SIG-M5 treated with dmso at 0.1 percent for 504 hours (cell line): ENCODE measurements around the gene ZNF783.
A peak's percentile ranks its signal among the peaks of the same experiment; 100 is the strongest.
"Not testable (repeated sequence)": the region's sequence is repeated elsewhere in the genome, so short reads cannot be mapped to it uniquely, and the experiment has no call there.

Source experiments
- DNase-seq: peaks from one replicate; lab custom pipeline; 2025; ENCODE audit not compliant: unreplicated experiment; lab: John Stamatoyannopoulos, UW

ZNF783 gene

DNA sequence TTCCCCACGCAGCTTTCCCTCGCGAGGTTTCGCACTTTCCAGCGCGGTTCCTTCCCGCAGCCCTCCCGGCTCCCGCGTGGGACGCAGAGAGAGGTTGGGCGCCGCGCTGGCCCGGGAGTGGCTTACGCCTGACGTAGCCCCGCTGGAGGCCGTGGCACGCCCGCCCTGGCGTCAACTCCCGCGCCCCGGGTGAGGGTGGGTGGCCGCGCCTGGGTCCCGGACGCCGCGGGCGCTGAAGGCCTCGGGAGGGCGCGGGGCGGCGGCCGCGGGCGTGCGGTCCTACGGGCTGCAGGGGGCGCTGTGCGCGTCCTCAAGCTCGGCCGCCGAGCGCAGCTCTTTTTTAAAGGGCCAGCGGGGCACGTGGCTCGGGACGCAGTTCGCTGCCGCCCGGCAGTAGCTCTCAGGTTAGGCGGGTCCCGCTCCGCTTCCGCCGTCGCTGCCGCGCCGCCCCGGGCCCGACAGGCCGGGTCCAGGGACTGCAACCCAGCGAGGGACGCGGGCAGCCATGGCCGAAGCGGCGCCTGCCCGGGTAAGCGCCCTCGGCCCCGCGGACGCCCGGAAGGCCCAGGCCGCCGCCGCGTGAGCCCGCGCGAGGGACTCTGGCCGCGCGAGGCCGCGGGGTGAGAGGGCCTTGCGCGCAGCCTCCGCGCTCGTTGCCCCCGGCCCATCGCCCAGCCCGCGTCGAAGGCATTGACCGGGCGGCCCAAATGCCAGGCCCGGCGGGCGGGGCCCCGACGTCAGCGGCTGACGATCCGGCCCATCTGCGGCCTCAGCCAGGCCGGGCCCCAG, at the start of gene ZNF783:
ZNF783 (plus strand) TSS at position 368 of the 789 bp plus-strand sequence; CDS start at position 506, 138 bp downstream.
- DNase-seq = peak; percentile 83

DNA sequence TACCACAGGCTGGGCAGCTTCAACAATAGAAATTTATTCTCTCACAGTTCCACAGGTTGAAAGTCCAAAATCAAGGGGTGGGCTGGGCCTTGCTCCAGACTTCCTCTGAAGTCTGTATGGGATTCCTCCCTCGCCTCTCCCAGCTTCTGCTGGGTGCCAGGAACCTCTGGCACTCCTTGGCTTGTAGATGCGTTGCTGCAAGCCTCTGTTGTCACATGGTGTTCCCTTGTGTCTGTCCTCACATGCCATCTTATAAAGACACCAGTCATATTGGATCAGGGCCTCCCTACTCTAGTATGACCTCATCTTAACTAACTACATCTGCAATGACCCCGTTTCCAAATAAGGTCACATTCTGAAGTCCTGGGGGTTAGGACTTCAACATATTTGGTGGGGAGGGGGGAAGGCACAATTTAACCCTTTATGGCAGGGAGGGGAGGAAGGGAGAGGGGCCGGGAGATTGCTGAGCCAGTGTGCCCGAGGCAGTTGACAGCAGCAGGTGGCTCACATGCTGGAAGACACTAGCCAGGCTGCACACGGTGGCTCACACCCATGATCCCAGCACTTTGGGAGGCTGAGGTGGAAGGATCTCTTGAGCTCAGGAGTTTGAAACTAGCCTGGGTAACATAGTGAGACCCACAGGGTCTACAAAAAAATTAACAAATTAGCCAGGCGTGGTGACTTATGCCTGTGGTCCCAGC, 47.8 kb upstream of the ZNF783 start:
- no peak for DNase-seq

DNA sequence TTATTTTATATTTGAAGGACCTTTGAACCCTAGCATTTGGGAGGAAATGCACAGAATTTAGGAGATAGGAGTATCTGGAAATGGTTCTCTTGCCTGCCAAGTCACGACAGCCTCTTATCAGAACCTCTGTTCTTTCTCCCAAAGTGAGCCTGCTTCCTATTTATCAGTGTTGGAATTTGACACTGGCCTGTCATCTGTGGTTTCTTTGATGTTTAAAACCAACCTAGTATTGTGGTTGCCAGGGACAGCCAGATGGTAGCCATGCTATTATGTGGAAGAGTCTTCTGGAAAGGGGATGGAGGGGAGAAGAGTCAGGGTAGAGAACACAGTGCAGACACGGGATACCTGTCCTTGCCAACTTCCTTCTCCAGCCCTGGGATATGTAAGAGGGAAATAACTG, 45.6 kb upstream of the ZNF783 start:
- no peak for DNase-seq

DNA sequence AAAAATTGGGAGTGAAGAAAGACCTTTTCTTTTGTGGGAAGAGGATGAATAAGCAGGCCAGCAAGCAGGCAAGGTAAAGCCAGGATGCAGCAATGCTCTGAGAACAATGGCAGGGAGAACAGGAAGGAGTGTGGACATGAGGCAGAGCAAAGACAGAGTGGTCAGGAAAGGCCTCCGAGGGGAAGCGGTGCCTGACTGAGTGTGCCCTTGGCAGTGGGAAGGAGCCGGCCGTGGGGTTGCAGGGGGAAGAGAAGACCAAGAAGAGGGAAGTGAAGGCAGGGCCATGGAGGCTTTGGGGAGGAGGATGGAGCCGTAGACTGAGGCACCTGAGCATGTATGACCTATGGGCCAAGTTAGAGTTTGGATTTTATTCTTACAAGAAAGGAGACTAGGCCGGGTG, 44.4 kb upstream of the ZNF783 start:
- no peak for DNase-seq

DNA sequence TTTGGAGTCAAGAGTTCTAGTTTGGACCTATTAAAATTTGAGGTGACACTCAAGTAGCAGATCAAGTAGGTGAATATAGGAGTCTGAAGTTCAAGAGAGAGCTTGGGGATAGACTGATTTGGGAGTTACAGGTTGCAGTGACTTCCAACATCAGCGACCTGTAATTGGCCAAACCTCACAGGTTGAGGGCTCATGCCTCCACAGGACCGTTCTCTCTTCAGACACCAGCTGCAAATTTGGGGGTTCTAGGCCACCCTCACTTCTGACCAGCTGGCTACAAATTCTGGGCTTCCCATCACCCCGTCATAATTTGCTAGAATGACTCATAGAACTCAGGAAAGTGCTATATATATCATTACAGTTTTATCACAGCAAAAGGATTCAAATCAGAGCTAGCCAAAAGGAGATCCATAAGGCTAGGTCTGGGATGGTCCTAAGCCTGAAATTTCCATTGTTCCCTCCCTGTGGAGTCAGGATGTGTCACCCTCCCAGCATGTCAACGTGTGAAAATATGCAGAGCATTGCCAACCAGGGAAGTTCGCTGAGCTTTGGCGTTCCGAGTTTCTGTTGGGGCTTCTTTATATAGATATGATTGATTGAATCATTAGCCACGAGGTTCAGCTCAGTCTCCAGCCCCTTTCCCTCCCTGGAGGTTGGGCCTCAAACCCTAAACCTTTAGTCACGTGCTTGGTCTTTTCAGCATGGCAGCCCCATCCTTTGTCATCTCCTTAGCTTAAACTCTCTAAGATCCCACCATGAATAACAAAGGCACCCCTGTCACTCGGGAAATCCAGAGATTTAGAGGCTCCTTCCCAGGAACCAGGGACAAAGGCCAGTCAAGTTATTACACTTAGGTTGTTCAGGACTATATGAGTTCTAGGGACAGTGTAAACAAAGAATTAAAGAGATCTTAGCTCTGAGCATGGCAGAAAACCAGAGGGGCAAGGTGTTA, 43.3 kb upstream of the ZNF783 start:
- DNase-seq = no peak

DNA sequence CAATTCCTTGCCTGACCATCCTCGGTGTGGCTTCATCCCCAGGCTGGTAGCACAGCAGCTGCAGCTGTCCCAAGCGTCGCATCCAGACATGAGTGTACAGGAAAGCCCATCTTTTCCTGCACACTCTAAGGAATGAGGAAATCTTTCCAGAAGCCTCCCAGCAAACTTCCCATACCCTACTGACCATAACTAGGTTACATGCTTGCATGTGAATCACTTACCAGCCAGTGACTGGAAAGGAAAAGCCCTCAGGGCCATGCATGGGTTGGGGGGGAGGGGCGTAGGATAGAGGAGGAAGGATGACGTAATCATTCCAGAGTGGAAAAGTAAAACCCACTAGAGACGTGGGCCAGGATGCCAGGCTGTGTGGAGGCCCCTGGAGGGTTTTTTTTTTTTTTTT, 41.5 kb upstream of the ZNF783 start:
- no peak for DNase-seq

DNA sequence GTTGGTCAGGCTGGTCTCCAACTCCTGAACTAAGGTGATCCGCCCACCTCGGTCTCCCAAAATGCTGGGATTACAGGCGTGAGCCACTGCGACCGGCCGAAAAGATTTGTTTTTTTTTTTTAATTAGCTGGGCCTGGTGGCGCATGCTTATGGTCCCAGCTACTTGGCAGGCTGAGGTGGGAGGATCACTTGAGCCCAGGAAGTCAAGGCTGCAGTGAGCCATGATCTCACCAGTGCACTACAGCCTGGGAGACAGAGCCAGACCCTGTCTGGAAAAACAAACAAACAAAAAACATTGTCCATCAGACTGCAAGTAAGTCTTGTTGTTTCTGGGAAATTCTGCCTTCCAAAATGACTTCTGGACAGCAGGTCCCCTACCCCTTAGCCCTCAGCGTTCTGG, 38.8 kb upstream of the ZNF783 start:
- no peak for DNase-seq

DNA sequence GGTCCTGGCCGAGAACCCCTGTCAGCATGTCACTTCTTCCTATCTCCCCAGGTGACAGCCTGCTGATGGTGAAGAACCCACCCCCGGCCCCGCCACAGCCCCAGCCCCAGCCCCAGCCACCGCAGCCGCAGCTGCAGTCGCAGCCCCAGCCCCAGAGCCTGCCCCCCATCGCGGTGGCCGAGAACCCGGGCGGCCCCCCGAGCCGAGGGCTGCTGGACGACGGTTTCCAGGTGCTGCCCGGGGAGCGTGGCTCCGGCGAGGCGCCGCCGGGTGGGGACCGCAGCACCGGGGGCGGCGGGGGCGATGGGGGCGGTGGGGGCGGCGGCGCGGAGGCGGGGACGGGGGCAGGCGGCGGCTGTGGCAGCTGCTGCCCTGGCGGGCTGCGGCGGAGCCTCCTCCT, 38.2 kb upstream of the ZNF783 start:
- no peak for DNase-seq

DNA sequence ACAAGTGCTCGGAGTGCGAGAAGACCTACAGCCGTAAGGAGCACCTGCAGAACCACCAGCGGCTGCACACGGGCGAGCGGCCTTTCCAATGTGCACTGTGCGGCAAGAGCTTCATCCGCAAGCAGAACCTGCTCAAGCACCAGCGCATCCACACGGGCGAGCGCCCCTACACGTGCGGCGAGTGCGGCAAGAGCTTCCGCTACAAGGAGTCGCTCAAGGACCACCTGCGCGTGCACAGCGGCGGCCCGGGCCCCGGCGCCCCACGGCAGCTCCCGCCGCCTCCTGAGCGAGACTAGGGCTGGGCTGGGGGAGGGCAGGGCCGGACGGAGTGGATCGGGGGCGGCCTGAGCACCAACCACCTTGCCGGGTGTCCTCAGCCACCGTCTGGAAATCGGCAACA, 37.6 kb upstream of the ZNF783 start:
- no peak for DNase-seq

DNA sequence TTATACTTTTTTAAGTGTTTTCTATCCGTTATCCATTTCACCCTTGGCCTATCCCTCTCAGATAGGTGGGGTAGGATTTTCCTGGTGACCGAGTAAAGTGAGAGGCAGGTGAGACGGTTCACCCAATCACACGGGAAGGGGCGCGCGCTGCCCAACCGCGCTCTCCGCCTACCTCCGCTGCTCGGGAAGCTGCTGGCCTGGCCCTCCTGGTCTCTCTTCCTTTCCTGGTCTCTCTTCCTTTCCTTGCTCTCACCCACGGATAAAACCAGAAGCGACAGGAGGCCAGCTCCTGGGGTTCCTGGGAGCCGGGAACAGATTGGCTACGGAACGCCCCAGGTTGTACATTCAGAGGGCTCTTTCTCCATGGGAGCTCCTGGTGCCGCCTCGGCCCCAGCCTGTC, 36.9 kb upstream of the ZNF783 start:
- no peak for DNase-seq

DNA sequence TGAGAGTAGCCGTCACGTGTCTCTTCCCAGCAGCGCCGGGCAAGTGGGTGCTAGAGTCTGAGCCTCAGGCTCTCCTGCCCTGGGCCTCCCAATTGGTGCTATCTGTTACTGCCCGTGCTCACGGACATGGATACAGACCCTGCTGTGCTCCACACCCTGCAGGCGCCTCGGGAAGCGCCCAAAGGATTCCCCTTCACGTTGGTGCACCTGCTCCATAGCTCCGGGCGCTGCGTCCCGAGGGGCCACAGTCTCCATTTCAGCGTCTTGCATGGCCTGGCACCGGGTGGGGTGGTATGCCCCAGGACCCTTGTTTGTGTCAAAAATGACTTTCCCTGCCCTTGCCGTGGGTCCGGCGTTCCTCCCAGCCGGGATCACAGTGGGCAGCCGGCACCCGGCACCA, 36.3 kb upstream of the ZNF783 start:
- no peak for DNase-seq

DNA sequence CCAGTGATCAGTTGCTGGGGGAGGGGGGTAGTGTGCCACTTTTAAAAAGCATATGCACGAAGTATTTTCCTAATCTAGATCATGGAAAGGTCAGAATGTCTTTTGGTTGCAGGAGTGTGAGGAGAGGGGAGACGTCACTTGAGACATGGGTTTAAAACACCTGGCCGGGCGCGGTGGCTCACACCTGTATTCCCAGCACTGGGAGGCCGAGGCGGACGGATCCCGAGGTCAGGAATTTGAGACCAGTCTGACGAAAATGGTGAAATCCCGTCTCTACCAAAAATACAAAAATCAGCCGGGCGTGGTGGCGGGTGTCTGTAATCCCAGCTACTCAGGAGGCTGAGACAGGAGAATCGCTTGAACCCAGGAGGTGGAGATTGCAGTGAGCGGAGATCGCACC, 35.6 kb upstream of the ZNF783 start:
- DNase-seq = not testable (repeated sequence)

DNA sequence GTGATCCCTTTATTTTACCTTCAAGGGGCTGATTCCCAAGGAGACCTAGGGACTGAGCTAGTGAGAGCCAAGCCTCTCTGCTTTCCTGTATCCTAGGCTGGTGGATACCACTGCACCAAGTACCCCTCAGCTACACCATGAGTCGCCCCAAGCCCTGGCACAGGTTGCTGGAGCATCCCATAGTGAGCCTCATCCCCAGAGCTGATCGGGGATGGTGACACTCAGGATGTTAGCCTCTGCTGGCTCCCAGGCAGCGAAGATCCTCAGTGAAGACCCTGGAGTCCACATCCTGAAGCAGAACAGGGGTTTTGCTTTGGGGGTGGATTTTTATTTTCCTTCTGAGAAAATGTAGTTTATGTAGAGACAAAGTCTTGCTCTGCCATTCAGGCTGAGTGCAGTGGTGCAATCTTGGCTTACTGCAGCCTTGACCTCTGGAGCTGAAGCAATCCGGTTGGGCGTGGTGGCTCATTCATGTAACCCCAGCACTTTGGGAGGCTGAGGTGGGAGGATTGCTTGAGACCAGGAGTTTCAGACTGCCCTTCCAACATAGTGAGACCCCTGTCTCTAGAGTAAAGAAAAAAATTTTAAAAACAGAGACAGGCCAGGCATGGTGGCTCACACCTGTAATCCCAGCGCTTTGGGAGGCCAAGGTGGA, 35.0 kb upstream of the ZNF783 start:
- DNase-seq = no peak

DNA sequence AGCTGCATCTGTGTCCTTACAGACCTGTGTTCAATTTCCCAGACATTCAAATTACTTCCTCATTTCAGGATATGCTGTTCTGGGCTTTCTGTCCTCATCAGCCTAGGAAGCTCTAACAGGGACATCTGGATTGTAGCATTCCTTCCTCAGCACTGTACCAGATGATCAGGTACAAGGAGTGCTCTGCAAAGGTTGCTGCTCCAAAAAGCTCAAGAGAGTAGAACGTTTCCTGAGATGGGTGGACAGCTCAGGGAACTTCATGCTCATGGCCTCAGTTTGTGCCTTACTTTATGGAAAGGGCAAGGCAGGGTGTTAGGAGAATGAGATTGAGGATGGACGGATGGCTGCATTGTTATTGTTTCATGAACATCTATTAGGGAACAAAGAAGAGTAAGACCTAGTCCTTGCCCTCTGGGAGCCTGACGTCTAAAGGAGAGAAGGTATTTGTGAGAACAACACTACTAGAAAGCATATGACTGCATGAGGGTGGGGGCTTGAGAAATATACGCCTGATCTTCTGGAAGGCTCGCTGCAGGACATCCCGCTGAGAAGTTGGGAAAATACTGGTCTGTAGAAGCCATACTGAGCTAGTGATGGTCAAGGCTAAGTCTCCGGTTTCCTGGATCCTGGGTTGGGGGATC, 33.0 kb upstream of the ZNF783 start:
- DNase-seq = no peak

DNA sequence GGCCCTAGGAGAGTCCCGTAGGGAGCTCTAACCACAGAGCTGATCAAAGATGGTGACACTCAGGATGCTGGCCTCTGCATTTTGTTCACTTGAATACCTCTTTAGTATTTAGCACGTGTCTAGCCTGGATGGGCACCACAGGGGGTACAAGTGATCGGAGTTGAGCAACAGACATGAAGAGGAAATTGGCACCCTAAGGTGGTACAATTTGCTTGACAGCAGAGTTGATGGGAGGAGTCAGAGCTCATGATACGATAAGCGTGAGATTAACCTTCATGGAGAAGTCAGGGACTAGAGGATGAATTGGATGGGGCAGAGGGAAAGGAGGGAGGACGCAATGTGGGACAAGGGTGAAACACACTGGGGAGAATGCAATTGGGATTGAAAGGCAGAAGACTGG, 32.5 kb upstream of the ZNF783 start:
- peak; percentile 2 for DNase-seq

DNA sequence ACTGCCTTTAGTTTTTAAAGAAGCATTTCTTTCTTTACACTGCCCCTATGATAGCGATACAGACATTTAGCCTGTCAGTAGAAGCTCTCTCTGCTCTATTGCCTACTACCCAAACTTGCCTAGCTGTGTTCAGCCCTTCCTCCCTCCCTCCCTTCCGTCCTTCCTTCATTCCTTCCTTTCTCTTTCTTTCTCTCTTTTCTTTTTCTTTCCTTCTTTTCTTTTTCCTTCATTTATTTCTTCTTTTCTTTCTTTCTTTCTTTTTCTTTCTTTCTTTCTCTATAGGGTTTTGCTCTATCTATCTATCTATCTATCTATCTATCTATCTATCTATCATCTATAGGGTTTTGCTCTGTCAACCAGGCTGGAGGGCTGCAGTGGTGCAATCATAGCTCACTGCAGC, 29.6 kb upstream of the ZNF783 start:
- no peak for DNase-seq

DNA sequence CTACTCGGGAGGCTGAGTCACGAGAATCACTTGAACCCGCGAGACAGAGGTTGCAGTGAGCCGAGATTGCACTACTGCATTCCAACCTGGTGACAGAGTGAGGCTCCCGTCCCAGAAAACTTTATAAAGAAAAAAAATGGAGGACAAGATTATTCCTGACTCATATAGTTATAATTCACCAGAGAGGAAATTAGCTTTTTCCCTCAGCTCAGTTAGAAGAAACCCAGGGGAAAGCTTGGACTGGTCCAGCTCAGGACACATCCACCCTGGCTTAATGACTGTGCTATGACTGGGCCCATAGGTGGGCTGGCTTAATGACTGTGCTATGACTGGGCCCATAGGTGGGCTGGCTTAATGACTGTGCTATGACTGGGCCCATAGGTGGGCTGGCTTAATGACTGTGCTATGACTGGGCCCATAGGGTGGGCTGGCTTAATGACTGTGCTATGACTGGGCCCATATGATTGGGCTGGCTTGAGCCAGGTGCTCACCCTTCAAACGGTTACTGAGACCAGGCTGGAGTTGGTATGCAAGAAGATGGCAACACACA, 28.3 kb upstream of the ZNF783 start:
- not testable (repeated sequence) for DNase-seq

DNA sequence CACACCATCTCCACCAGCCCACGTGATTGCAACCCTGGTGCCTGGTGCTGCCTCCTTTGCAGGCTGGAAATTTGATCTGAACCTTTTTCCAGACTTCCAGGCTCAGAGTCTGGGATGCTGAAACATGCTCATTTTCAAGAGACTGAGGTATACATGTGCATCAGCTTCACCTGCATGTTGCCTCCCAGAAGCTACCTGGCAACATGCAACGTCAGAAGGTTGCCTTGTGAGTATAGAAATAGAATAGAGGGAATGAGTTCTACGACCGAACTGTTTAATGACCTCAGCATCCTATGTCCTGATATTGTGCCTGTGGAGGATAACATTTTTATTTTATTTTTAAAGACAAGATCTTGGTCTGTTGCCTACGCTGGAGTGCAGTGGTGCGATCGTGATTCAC, 24.5 kb upstream of the ZNF783 start:
- DNase-seq = no peak

DNA sequence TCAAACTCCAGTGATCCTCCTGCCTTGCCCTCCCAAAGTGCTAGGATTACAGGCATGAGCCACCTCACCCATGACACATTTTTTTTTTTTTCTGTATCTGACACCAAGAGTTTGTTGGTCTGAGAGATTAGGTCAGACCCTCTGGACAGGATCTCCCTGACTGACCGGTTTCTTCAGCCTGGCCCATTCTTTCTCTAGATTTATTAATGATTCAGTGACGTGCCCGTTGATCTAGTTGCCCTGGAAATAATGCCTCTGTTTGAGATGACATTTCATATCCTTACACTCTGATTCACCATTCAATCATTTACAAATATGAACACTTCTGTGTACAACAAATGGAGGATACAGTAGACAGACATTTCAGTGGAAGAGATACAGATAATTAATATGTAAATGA, 23.9 kb upstream of the ZNF783 start:
- DNase-seq = peak; percentile 53
